ENCODE measurements around the gene LCE1E.

GRCh38 chr1:152760551-152761190 is 25.4 kb upstream of the LCE1E start:
- no peak for TF ChIP-seq CTCF (IDR thresholded peaks at IDR 0.05)
- no peak for TF ChIP-seq RARB (CRISPR knock-in tag; IDR thresholded peaks at IDR 0.05)
- TF ChIP-seq EHF (CRISPR knock-in tag; IDR thresholded peaks at IDR 0.05): no peak
- no peak for TF ChIP-seq CEBPB (IDR thresholded peaks at IDR 0.05)
- no peak for TF ChIP-seq POLR2A (IDR thresholded peaks at IDR 0.05; ENCODE audit: low read length)
- TF ChIP-seq USF2 (IDR thresholded peaks at IDR 0.05): no peak
- no peak for TF ChIP-seq CHD2 (IDR thresholded peaks at IDR 0.05; ENCODE audit: low read length, partially characterized antibody)
